H9 (cell line): ENCODE results near the gene JARID2. TPM values are rescaled to one million over a fixed set of nuclear protein-coding genes. Genes with fewer than 3 reads are reported as not detected.
A peak's percentile ranks its signal among the peaks of the same experiment; 100 is the strongest.

ENCODE experiments used
- DNase-seq: peaks from one replicate; pipeline ENCODE4 v3.0.0-alpha.2; 2017
- H2AFZ ChIP-seq: one replicate; pipeline ENCODE4 v1.6.1; 2013; ENCODE audit warnings: mild to moderate bottlenecking, low read length, control low read depth, moderate library complexity
- H2AK5ac ChIP-seq: 2 replicates; pipeline ENCODE4 v1.6.1; 2013; ENCODE audit warnings: low read length, control low read depth, mixed read lengths; ENCODE audit not compliant: insufficient read length
- H2BK120ac ChIP-seq: one replicate; pipeline ENCODE4 v1.6.1; 2013; ENCODE audit warnings: low read depth, mild to moderate bottlenecking, low read length, control low read depth, inconsistent platforms; ENCODE audit not compliant: poor library complexity, severe bottlenecking
- H2BK12ac ChIP-seq: 2 replicates; pipeline ENCODE4 v1.6.1; 2013; ENCODE audit warnings: low read length, control low read depth, mixed read lengths, low read depth; ENCODE audit not compliant: insufficient read length
- H2BK15ac ChIP-seq: 2 replicates; pipeline ENCODE4 v1.6.1; 2013; ENCODE audit warnings: low read depth, low read length, control low read depth
- H2BK20ac ChIP-seq: one replicate; pipeline ENCODE4 v1.6.1; 2013; ENCODE audit warnings: low read depth, mild to moderate bottlenecking, low read length, control low read depth, inconsistent platforms; ENCODE audit not compliant: poor library complexity, severe bottlenecking
- H2BK5ac ChIP-seq: 2 replicates; pipeline ENCODE4 v1.6.1; 2013; ENCODE audit warnings: low read length, control low read depth, mixed read lengths; ENCODE audit not compliant: insufficient read length
- H3K14ac ChIP-seq: 2 replicates; pipeline ENCODE4 v1.6.1; 2013; ENCODE audit warnings: low read length, control low read depth; ENCODE audit not compliant: insufficient read depth
- H3K18ac ChIP-seq: 2 replicates; pipeline ENCODE4 v1.6.1; 2013; ENCODE audit warnings: low read depth, mild to moderate bottlenecking, mixed read lengths, low read length, control low read depth; ENCODE audit not compliant: insufficient read length
- H3K23ac ChIP-seq: 2 replicates; pipeline ENCODE4 v1.6.1; 2013; ENCODE audit warnings: low read length, control low read depth, mixed read lengths, low read depth; ENCODE audit not compliant: insufficient read length
- H3K23me2 ChIP-seq: 2 replicates; pipeline ENCODE4 v1.6.1; 2013; ENCODE audit warnings: low read depth, mild to moderate bottlenecking, mixed read lengths, low read length, control low read depth; ENCODE audit not compliant: insufficient read length, poor library complexity, severe bottlenecking
- H3K27ac ChIP-seq: 2 replicates; pipeline ENCODE4 v1.5.1; 2013; ENCODE audit warnings: low read length, control low read depth, mixed read lengths, low read depth; ENCODE audit not compliant: insufficient read length
- H3K27me3 ChIP-seq: 2 replicates; pipeline ENCODE4 v1.6.1; 2013; ENCODE audit warnings: low read length, control low read depth, inconsistent platforms; ENCODE audit not compliant: insufficient read depth
- H3K4ac ChIP-seq: 2 replicates; pipeline ENCODE4 v1.6.1; 2013; ENCODE audit warnings: low read depth, mild to moderate bottlenecking, control low read depth, inconsistent platforms, low read length, moderate library complexity
- H3K4me1 ChIP-seq: 2 replicates; pipeline ENCODE4 v1.6.1; 2013; ENCODE audit warnings: low read length, control low read depth, inconsistent platforms; ENCODE audit not compliant: insufficient read depth
- H3K4me2 ChIP-seq: 2 replicates; pipeline ENCODE4 v1.6.1; 2013; ENCODE audit warnings: low read length, control low read depth, mixed read lengths; ENCODE audit not compliant: insufficient read length, insufficient read depth
- H3K56ac ChIP-seq: 2 replicates; pipeline ENCODE4 v1.6.1; 2013; ENCODE audit warnings: low read depth, mild to moderate bottlenecking, mixed read lengths, low read length, control low read depth; ENCODE audit not compliant: insufficient read length
- H3K79me1 ChIP-seq: 2 replicates; pipeline ENCODE4 v1.6.1; 2013; ENCODE audit warnings: low read depth, mild to moderate bottlenecking, moderate library complexity, low read length, control low read depth, inconsistent platforms; ENCODE audit not compliant: insufficient read depth, poor library complexity, severe bottlenecking
- H3K79me2 ChIP-seq: 2 replicates; pipeline ENCODE4 v1.6.1; 2013; ENCODE audit warnings: low read length, control low read depth, inconsistent platforms; ENCODE audit not compliant: insufficient read depth
- H3K9ac ChIP-seq: 2 replicates; pipeline ENCODE4 v1.6.1; 2013; ENCODE audit warnings: low read length, control low read depth, mixed read lengths; ENCODE audit not compliant: insufficient read length; ENCODE audit errors: extremely low read depth
- H3K9me3 ChIP-seq: one replicate; pipeline ENCODE4 v1.6.1; 2013; ENCODE audit warnings: low read depth, low read length, inconsistent platforms; ENCODE audit not compliant: control insufficient read depth
- H3T11ph ChIP-seq: one replicate; pipeline ENCODE4 v1.6.1; 2013; ENCODE audit warnings: mild to moderate bottlenecking, low read length, control low read depth, inconsistent platforms
- H4K20me1 ChIP-seq: one replicate; pipeline ENCODE4 v1.6.1; 2013; ENCODE audit not compliant: control insufficient read depth, insufficient read length, insufficient read depth
- H4K5ac ChIP-seq: 2 replicates; pipeline ENCODE4 v1.6.1; 2013; ENCODE audit warnings: low read depth, mild to moderate bottlenecking, mixed read lengths, low read length, control low read depth; ENCODE audit not compliant: insufficient read length
- H4K8ac ChIP-seq: replicated peaks from 2 replicates; pipeline ENCODE4 v1.6.1; 2013; ENCODE audit warnings: low read length, control low read depth, mixed read lengths, low read depth; ENCODE audit not compliant: insufficient read length
- H4K91ac ChIP-seq: 2 replicates; pipeline ENCODE4 v1.6.1; 2013; ENCODE audit warnings: low read depth, mild to moderate bottlenecking, moderate library complexity, mixed read lengths, low read length, control low read depth; ENCODE audit not compliant: insufficient read length
- H3K27ac Mint-ChIP-seq, 3 experiments: 2 replicates in 2 of 3; 3 replicates in 1 of 3; pipeline ENCODE4 v1.8.0; 2020 to 2021; ENCODE audit warnings: mixed read lengths in 3 of 3, mild to moderate bottlenecking in 1 of 3, moderate library complexity in 1 of 3
- H3K27me3 Mint-ChIP-seq: 2 replicates; pipeline ENCODE4 v1.8.0; 2021; ENCODE audit warnings: low read depth, mild to moderate bottlenecking, moderate library complexity, mixed read lengths
- H3K36me3 Mint-ChIP-seq, 3 experiments: 2 replicates in 2 of 3; 3 replicates in 1 of 3; pipeline ENCODE4 v1.8.0; 2020 to 2021; ENCODE audit warnings: low read depth in 3 of 3, mixed read lengths in 3 of 3; ENCODE audit not compliant: insufficient read depth in 1 of 3
- H3K4me1 Mint-ChIP-seq, 2 experiments: 2 replicates each; pipeline ENCODE4 v1.8.0; 2020; ENCODE audit warnings: mixed read lengths in 2 of 2
- H3K4me3 Mint-ChIP-seq, 2 experiments: 2 replicates in 1 of 2; 3 replicates in 1 of 2; pipeline ENCODE4 v1.8.0; 2020 to 2021; ENCODE audit warnings: mild to moderate bottlenecking in 2 of 2, mixed read lengths in 2 of 2, moderate library complexity in 1 of 2
- H3K9me3 Mint-ChIP-seq, 2 experiments: 2 replicates in 1 of 2; 3 replicates in 1 of 2; pipeline ENCODE4 v1.8.0; 2020; ENCODE audit warnings: mild to moderate bottlenecking in 2 of 2, mixed read lengths in 2 of 2, moderate library complexity in 1 of 2
- WGBS: extraction: QIAGEN DNeasy Blood & Tissue Kit; methylation state at CpG from one replicate; pipeline ENCODE4 v1.1.7; 2013; ENCODE audit warnings: missing lambda C conversion rate, low lambda C conversion rate, mixed read lengths; ENCODE audit not compliant: insufficient read length; ENCODE audit errors: extremely low coverage; 5-methylcytosine and 5-hydroxymethylcytosine counted together
- total RNA-seq: library from RNA; stranded (reverse); gene quantifications from 2 replicates; pipeline ENCODE4 v1.2.1, GENCODE V29; 2021
- TF ChIP-seq, protein P1 (sequence below): fragments of 200-600 bp; sonication (generic); conservative IDR thresholded peaks from 3 replicates; pipeline ENCODE4 v1.8.0; 2021; ENCODE audit warnings: antibody characterized with exemption, mild to moderate bottlenecking

JARID2 gene
- total RNA-seq, 1 experiment from 2014 or later = 174 TPM

- Mint-ChIP-seq H3K4me3 (no peak overlapping the region), H3K4me1 (peaks cover 42 to 46% of the 10 kb centered on the region in 2 experiments), H3K27ac (peak overlapping the region in 1 of 3 experiments; percentile 55; a peak in 1 of 7 replicates), H3K9me3 (no peaks in the 10 kb centered on the region), H3K36me3 (peaks cover 74 to 80% (median 79%) of the 10 kb centered on the region in 3 experiments), H3K27me3 (no peaks in the 10 kb centered on the region; the same call in none of the 2 replicates)
- Histone ChIP-seq H3T11ph (no peak overlapping the region), H3K4me2 (no peak overlapping the region), H3K14ac (no peak overlapping the region), H3K79me2 (peaks cover 42% of the 10 kb centered on the region), H3K18ac (no peak overlapping the region), H3K23ac (no peak overlapping the region), H2BK12ac (no peak overlapping the region), H3K27me3 (no peaks in the 10 kb centered on the region), H3K27ac (no peak overlapping the region), H2AFZ (no peak overlapping the region), H3K79me1 (peaks cover 25% of the 10 kb centered on the region), H2BK15ac (no peak overlapping the region), H3K56ac (no peak overlapping the region), H3K4ac (no peak overlapping the region), H3K9ac (no peak overlapping the region), H3K9me3 (no peaks in the 10 kb centered on the region), H2BK20ac (no peak overlapping the region), H4K20me1 (no peaks in the 10 kb centered on the region), H2BK5ac (no peak overlapping the region), H4K5ac (no peak overlapping the region), H3K23me2 (no peaks in the 10 kb centered on the region), H4K8ac (no peak overlapping the region), H4K91ac (no peak overlapping the region), H2BK120ac (no peak overlapping the region), H2AK5ac (no peak overlapping the region), H3K4me1 (peaks cover 21% of the 10 kb centered on the region; the same call in 1 of the 2 replicates)
- no CpG with 5 or more reads among the region's 60 CpGs for WGBS
- DNase-seq = no peak
- TF ChIP-seq, protein P1, sequence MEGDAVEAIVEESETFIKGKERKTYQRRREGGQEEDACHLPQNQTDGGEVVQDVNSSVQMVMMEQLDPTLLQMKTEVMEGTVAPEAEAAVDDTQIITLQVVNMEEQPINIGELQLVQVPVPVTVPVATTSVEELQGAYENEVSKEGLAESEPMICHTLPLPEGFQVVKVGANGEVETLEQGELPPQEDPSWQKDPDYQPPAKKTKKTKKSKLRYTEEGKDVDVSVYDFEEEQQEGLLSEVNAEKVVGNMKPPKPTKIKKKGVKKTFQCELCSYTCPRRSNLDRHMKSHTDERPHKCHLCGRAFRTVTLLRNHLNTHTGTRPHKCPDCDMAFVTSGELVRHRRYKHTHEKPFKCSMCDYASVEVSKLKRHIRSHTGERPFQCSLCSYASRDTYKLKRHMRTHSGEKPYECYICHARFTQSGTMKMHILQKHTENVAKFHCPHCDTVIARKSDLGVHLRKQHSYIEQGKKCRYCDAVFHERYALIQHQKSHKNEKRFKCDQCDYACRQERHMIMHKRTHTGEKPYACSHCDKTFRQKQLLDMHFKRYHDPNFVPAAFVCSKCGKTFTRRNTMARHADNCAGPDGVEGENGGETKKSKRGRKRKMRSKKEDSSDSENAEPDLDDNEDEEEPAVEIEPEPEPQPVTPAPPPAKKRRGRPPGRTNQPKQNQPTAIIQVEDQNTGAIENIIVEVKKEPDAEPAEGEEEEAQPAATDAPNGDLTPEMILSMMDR = no peak
These were observed 250.7 kb downstream of the JARID2 start for GRCh38 chr6:15496345-15497131.
